Gastrocnemius medialis (tissue), 4 donors: ENCODE results near the gene CSNK2B.

Source experiments
- POLR2A ChIP-seq, 2 donors: fragments of 450-650 bp; IDR thresholded peaks; one replicate each; pipeline ENCODE4 v1.6.1; 2017; ENCODE audit warnings: antibody characterized with exemption in 2 of 2, mild to moderate bottlenecking in 2 of 2, moderate library complexity in 2 of 2
- TF ChIP-seq, protein P1 (sequence below), 5 experiments: fragments of 450-650 bp in 3 of 5; fragments of 200-600 bp in 2 of 5; sonication (generic) in 2 of 5; IDR thresholded peaks in 4 of 5; conservative IDR thresholded peaks in 1 of 5; 1 replicate in 4 of 5; 2 replicates in 1 of 5; pipeline ENCODE4 v1.5.1; 2016 to 2019; ENCODE audit warnings: antibody characterized with exemption in 5 of 5, mild to moderate bottlenecking in 3 of 5, moderate library complexity in 3 of 5

DNA sequence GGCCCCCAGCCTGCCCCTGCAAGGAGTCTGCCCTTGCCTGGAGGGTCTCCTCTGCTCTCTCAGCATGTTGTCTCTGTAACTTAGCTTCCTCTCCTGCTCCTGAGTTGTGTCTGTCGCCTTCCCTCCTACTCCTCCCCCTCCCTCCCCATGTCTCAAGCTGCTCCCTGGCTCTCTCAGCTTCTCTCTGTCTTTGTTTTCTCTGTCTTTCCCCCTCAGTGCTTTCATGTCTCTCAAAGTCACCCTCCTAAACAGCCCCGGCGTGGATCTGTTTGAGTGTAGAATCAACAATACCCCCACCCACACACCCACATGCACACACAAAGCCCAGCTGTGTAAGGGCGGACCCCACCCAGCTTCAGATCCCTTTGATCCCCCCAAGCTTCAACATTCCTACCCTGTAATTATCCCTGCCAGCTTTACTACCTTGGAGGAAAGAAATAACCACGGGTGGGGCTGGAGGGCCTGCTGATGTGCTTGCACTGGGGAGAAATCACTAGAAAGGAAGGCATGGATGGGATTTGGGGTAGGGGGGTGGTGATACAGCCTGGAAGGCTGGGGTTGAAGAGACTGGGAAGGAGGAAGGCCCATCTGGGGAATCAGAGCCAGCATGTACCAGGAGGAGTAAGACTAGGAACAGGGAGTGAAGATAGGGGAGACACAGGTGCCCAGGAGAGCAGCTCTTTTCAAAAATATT lies 48.3 kb downstream of the CSNK2B start:
- TF ChIP-seq, protein P1, sequence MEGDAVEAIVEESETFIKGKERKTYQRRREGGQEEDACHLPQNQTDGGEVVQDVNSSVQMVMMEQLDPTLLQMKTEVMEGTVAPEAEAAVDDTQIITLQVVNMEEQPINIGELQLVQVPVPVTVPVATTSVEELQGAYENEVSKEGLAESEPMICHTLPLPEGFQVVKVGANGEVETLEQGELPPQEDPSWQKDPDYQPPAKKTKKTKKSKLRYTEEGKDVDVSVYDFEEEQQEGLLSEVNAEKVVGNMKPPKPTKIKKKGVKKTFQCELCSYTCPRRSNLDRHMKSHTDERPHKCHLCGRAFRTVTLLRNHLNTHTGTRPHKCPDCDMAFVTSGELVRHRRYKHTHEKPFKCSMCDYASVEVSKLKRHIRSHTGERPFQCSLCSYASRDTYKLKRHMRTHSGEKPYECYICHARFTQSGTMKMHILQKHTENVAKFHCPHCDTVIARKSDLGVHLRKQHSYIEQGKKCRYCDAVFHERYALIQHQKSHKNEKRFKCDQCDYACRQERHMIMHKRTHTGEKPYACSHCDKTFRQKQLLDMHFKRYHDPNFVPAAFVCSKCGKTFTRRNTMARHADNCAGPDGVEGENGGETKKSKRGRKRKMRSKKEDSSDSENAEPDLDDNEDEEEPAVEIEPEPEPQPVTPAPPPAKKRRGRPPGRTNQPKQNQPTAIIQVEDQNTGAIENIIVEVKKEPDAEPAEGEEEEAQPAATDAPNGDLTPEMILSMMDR (IDR thresholded peaks at IDR 0.05 in 4 of 5, conservative IDR thresholded peaks at IDR 0.05 in 1 of 5): no peak
- TF ChIP-seq POLR2A (IDR thresholded peaks at IDR 0.05): no peak
